ENCODE measurements around the gene ARID1A. TPM values are rescaled to one million over a fixed set of nuclear protein-coding genes. Genes with fewer than 3 reads are reported as not detected.
A peak's percentile ranks its signal among the peaks of the same experiment; 100 is the strongest.

The ARID1A gene
- total and polyA plus RNA-seq, 8 donors = 9.9 to 74.2 (median 45.3) TPM

DNA sequence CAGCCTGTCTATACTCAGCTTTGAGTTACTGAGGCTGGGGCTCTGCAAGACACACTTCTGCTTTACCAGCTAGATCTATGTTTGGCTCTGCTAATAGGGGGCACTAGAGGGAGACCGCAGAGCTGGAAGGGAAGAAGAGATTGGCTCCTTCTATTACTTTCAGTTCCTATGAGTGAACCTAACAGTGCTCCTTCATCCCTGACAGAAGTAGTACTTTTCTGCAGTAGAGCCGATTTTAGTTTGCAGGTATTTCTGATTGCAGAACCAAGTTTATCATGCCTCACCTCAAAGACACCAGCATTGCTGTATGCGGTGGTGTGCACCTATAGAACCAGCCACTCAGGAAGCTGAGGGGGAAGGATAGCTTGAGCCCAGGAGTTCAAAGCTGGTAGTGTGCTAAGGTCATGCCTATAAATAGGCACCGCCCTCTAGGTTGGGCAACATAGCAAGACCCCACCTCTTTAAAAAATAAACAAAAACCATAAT, 125.0 kb downstream of the ARID1A start:
- WGBS, 5 donors = 16 to 50% (median 33%) methylated on average over 4 of the region's 4 CpGs
- no peaks in the 10 kb centered on the region for H3K9me3 ChIP-seq
- intact Hi-C loops (cut with DNase I; ENCODE audit: low total_unique reads) = no loop called here

DNA sequence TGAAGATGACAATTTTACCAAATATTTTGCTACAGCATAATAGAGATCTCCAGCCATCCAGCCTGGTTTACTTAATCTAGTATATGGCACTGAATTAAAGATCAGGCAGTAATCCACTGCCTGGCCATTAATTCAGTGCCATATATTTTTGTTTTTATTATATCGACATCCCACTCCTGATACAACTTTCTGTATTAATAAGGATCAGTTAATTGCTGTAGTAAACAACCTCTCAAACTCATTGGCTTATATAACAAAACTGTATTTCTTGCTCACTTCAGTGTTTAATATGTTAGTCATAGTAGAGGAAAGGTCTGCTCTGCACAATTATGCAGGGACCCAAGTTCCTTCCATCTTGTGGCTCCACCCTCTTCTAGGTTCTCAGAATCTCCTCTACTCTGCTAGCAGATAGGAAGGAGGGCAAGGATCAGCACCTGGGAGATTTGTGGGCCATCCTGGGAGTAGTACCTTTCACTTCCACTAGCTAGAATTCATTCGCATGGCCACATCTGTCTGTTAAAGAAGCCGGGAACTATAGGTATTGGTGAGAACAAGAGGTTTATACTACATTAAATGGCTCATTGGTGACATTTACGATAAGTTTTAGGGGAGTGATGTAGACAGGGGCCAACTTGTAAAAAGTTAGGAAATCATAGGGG, 127.1 kb downstream of the ARID1A start:
- TF ChIP-seq POLR2A (IDR thresholded peaks at IDR 0.05) (no peak), EP300 (IDR thresholded peaks at IDR 0.05) (no peak), POLR2AphosphoS5 (IDR thresholded peaks at IDR 0.05) (no peak)
- TF ChIP-seq, protein P1, sequence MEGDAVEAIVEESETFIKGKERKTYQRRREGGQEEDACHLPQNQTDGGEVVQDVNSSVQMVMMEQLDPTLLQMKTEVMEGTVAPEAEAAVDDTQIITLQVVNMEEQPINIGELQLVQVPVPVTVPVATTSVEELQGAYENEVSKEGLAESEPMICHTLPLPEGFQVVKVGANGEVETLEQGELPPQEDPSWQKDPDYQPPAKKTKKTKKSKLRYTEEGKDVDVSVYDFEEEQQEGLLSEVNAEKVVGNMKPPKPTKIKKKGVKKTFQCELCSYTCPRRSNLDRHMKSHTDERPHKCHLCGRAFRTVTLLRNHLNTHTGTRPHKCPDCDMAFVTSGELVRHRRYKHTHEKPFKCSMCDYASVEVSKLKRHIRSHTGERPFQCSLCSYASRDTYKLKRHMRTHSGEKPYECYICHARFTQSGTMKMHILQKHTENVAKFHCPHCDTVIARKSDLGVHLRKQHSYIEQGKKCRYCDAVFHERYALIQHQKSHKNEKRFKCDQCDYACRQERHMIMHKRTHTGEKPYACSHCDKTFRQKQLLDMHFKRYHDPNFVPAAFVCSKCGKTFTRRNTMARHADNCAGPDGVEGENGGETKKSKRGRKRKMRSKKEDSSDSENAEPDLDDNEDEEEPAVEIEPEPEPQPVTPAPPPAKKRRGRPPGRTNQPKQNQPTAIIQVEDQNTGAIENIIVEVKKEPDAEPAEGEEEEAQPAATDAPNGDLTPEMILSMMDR (IDR thresholded peaks at IDR 0.05) = no peak
- Histone ChIP-seq H3K36me3 (no peaks in the 10 kb centered on the region), H3K9me3 (no peaks in the 10 kb centered on the region), H3K27ac (no peak overlapping the region), H3K4me3 (no peak overlapping the region), H3K4me1 (peaks cover 14 to 35% (median 24%) of the 10 kb centered on the region in 4 donors), H3K27me3 (no peaks in the 10 kb centered on the region)
- intact Hi-C loops (cut with DNase I; ENCODE audit: low total_unique reads) = no loop called here
- 96 to 98% (median 97%) methylated on average over 4 of the region's 4 CpGs for WGBS, 5 donors
- DNase-seq = no peak

More for the DNA sequence above, 125.0 kb downstream of the ARID1A start:
- Histone ChIP-seq H3K4me3 (no peak overlapping the region), H3K4me1 (peaks cover 2 to 22% (median 11%) of the 10 kb centered on the region in 4 donors), H3K36me3 (no peaks in the 10 kb centered on the region), H3K27ac (peak overlapping the region in 1 of 5 donors; percentile 0), H3K27me3 (no peaks in the 10 kb centered on the region)
- peak in 1 of 2 donors; percentile 52 for DNase-seq
- TF ChIP-seq, protein P1 (IDR thresholded peaks at IDR 0.05) = no peak
- no peak for TF ChIP-seq POLR2A (IDR thresholded peaks at IDR 0.05)
- no peak for TF ChIP-seq POLR2AphosphoS5 (IDR thresholded peaks at IDR 0.05)
- TF ChIP-seq EP300 (IDR thresholded peaks at IDR 0.05) = no peak

DNA sequence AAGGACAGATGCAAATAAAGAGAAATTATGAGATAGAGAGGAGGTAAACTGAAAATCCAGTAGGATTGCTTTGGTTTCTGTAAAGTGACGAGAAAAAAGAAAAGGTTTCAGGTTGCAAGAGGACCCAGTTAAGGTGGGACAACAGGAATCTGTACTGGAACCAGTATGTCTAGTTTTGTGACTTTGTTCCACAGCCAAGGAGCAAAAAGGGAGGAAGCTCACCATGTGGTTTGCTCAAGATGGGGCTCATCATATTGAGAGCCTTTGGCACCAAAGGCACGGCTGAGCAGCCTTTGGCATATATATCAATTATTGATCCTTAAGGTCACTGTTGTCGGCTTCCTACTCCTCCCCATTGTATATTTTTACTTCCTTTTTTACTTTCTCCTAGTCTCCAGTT, 128.9 kb downstream of the ARID1A start:
- intact Hi-C loops (cut with DNase I; ENCODE audit: low total_unique reads) = no loop called here
- no peak for TF ChIP-seq POLR2A (IDR thresholded peaks at IDR 0.05)
- no peak for TF ChIP-seq POLR2AphosphoS5 (IDR thresholded peaks at IDR 0.05)
- no peak for TF ChIP-seq EP300 (IDR thresholded peaks at IDR 0.05)
- TF ChIP-seq, protein P1 (IDR thresholded peaks at IDR 0.05) = no peak
- Histone ChIP-seq H3K27me3 (no peaks in the 10 kb centered on the region), H3K4me3 (no peak overlapping the region), H3K27ac (no peak overlapping the region), H3K4me1 (peaks cover 32 to 53% (median 41%) of the 10 kb centered on the region in 4 donors), H3K9me3 (no peaks in the 10 kb centered on the region), H3K36me3 (peaks cover 0 to 7% (median 0%) of the 10 kb centered on the region in 4 donors)
- peak in 1 of 2 donors; percentile 77 for DNase-seq
- 49 to 86% (median 63%) methylated on average over 3 of the region's 3 CpGs for WGBS, 5 donors

DNA sequence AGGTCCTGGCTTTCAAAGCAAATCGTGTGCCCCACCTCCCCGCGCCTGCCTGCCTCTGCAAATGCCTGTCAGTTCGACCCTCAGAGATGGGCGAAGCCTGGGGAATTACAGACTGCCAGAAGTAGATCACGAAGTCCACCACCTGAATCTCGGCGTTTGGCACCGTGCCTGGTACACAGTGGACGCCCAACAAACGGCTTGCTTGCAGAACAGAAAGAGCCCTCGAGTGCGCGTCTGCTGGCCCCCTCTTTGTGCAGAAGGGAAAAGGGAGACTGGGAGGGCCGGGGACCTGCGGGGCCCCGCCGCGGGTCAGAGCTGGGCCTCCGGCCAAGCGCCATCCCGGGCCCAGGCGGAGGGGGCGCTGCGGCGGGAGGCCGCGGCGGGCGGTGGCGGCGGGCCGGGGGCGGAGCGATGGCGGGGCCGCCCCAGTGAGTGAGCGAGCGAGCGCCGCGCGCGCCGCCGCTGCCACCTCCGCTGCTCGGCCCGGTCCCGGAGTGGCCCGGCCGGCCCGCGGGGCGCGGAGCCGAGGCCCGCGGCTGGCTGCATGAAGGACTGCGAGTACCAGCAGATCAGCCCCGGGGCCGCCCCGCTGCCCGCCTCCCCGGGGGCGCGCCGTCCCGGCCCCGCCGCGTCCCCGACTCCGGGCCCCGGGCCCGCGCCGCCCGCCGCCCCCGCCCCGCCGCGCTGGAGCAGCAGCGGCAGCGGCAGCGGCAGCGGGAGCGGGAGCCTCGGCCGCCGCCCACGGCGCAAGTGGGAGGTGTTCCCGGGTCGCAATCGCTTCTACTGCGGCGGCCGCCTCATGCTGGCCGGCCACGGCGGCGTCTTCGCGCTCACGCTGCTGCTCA, 130.7 kb downstream of the ARID1A start, which contains the start of gene ZDHHC18:
TSS of gene ZDHHC18 (plus strand) at position 428 of the 845 bp plus-strand sequence. CDS start at position 545, 117 bp downstream.
- Histone ChIP-seq H3K4me1 (peaks cover 32 to 57% (median 47%) of the 10 kb centered on the region in 4 donors), H3K27ac (peak within 1 kb of the TSS; percentile 81 to 89 (median 86)), H3K4me3 (peak within 1 kb of the TSS; percentile 79 to 94 (median 80)), H3K27me3 (no peaks in the 10 kb centered on the region), H3K9me3 (no peaks in the 10 kb centered on the region), H3K36me3 (peaks cover 0 to 7% (median 3%) of the 10 kb centered on the region in 4 donors)
- DNase-seq = peak; percentile 76 to 91
- intact Hi-C loops (cut with DNase I; ENCODE audit: low total_unique reads) = no loop called here
- no peak for TF ChIP-seq EP300 (IDR thresholded peaks at IDR 0.05)
- TF ChIP-seq, protein P1 (IDR thresholded peaks at IDR 0.05) = peak in 3 of 7 experiments; percentile 11 to 72 (median 40)
- TF ChIP-seq POLR2A (IDR thresholded peaks at IDR 0.05) = no peak
- TF ChIP-seq POLR2AphosphoS5 (IDR thresholded peaks at IDR 0.05) = peak in 1 of 3 donors; percentile 7
- WGBS, 5 donors = 0 to 1% (median 1%) methylated on average over 44 to 102 of the region's 107 CpGs

All from stomach (tissue), 9 donors.